GM21576 (cell line): ENCODE data around the gene PIEZO1.

ENCODE experiments used
- ATAC-seq: cut with Tn5 transposase; IDR thresholded peaks from one replicate; pipeline ENCODE4 v1.9.1; 2021; ENCODE audit warnings: mild to moderate bottlenecking, moderate library complexity; ENCODE audit not compliant: unreplicated experiment

PIEZO1 gene

GRCh38 chr16:88769617-88770460 lies 15.2 kb downstream of the PIEZO1 start:
- no peak for ATAC-seq

GRCh38 chr16:88768071-88768783 lies 16.8 kb downstream of the PIEZO1 start:
- ATAC-seq, result no peak

- no peak for ATAC-seq
Observed at GRCh38 chr16:88767546-88768070, 17.4 kb downstream of the PIEZO1 start.

- ATAC-seq, result no peak
Observed at GRCh38 chr16:88766975-88767374, 18.0 kb downstream of the PIEZO1 start.

GRCh38 chr16:88764913-88765349 lies 20.1 kb downstream of the PIEZO1 start:
- no peak for ATAC-seq

- no peak for ATAC-seq
Observed at GRCh38 chr16:88764080-88764479, 20.9 kb downstream of the PIEZO1 start.

- no peak for ATAC-seq
Observed at GRCh38 chr16:88763502-88764053, 21.4 kb downstream of the PIEZO1 start.

GRCh38 chr16:88762941-88763340 lies 22.1 kb downstream of the PIEZO1 start:
- no peak for ATAC-seq

- ATAC-seq, result no peak
Observed at GRCh38 chr16:88762258-88762870, 22.7 kb downstream of the PIEZO1 start.

GRCh38 chr16:88761830-88762229 lies 23.2 kb downstream of the PIEZO1 start:
- ATAC-seq, result no peak

- no peak for ATAC-seq
Observed at GRCh38 chr16:88761143-88761534, 23.9 kb downstream of the PIEZO1 start.

- ATAC-seq, result no peak
Observed at GRCh38 chr16:88760424-88761142, 24.4 kb downstream of the PIEZO1 start.

GRCh38 chr16:88759976-88760350 lies 25.1 kb downstream of the PIEZO1 start:
- no peak for ATAC-seq

- ATAC-seq, result no peak
Observed at GRCh38 chr16:88759245-88759975, 25.6 kb downstream of the PIEZO1 start.

- ATAC-seq, result no peak
Observed at GRCh38 chr16:88758944-88759244, 26.1 kb downstream of the PIEZO1 start.

GRCh38 chr16:88758227-88758943 lies 26.6 kb downstream of the PIEZO1 start:
- ATAC-seq, result no peak

- ATAC-seq, result no peak
Observed at GRCh38 chr16:88755745-88756443, 29.1 kb downstream of the PIEZO1 start.

GRCh38 chr16:88754912-88755744 lies 29.9 kb downstream of the PIEZO1 start:
- ATAC-seq, result no peak
